Smooth muscle cell (in vitro differentiated cells): ENCODE measurements around the gene ZNF787. TPM values are rescaled to one million over a fixed set of nuclear protein-coding genes. Genes with fewer than 3 reads are reported as not detected.

Experiments
- DNase-seq: peaks from one replicate; lab custom pipeline; 2025; ENCODE audit not compliant: unreplicated experiment; lab: John Stamatoyannopoulos, UW
- H2AFZ ChIP-seq: fragments of 200-600 bp; sonication (generic); 2 replicates; pipeline ENCODE4 v1.6.0; 2016; ENCODE audit warnings: antibody characterized with exemption, low read depth, mild to moderate bottlenecking
- H3F3A ChIP-seq: fragments of 200-600 bp; sonication (generic); 2 replicates; pipeline ENCODE4 v1.6.0; 2017; ENCODE audit warnings: antibody characterized with exemption, low read depth
- H3K27ac ChIP-seq: fragments of 200-600 bp; sonication (generic); 2 replicates; pipeline ENCODE4 v1.5.1; 2016; ENCODE audit warnings: low read depth, mild to moderate bottlenecking
- H3K27me3 ChIP-seq: fragments of 200-600 bp; sonication (generic); 2 replicates; pipeline ENCODE4 v1.6.1; 2016; ENCODE audit warnings: low read depth, mild to moderate bottlenecking
- H3K36me3 ChIP-seq: fragments of 200-600 bp; sonication (generic); 2 replicates; pipeline ENCODE4 v1.5.1; 2016; ENCODE audit warnings: low read depth
- H3K4me1 ChIP-seq: fragments of 200-600 bp; sonication (generic); 2 replicates; pipeline ENCODE4 v1.5.1; 2016; ENCODE audit warnings: low read depth
- H3K4me2 ChIP-seq: fragments of 200-600 bp; sonication (generic); 2 replicates; pipeline ENCODE4 v1.6.0; 2016; ENCODE audit warnings: mild to moderate bottlenecking
- H3K4me3 ChIP-seq: fragments of 200-600 bp; sonication (generic); 2 replicates; pipeline ENCODE4 v1.5.1; 2016; ENCODE audit warnings: mild to moderate bottlenecking
- H3K79me2 ChIP-seq: fragments of 200-600 bp; sonication (generic); 2 replicates; pipeline ENCODE4 v1.6.0; 2016; ENCODE audit warnings: low read depth, mild to moderate bottlenecking
- H3K9ac ChIP-seq: fragments of 200-600 bp; sonication (generic); 2 replicates; pipeline ENCODE4 v1.6.0; 2016; ENCODE audit warnings: low read depth
- H3K9me3 ChIP-seq: fragments of 200-600 bp; sonication (generic); replicated peaks from 2 replicates; pipeline ENCODE4 v1.5.1; 2016; ENCODE audit warnings: low read depth
- H4K20me1 ChIP-seq: fragments of 200-600 bp; sonication (generic); 2 replicates; pipeline ENCODE4 v1.6.0; 2016; ENCODE audit warnings: low read depth
- WGBS: methylation state at CpG from one replicate; pipeline ENCODE4 v1.1.7; 2016; ENCODE audit warnings: low lambda C conversion rate; 5-methylcytosine and 5-hydroxymethylcytosine counted together
- polyA plus RNA-seq: library from polyadenylated mRNA; unstranded; fragments of >200 nt; fragmentation: Nextera tagmentation; extraction: Ambion mirVana; gene quantifications from 2 replicates; pipeline ENCODE4 v1.2.1, GENCODE V29; 2016
- total RNA-seq: library from RNA; depleted of rRNA; stranded (reverse); fragments of >200 nt; gene quantifications from 2 replicates; pipeline ENCODE4 v1.2.3, GENCODE V29; 2014
- TF ChIP-seq, protein P1 (sequence below): fragments of 200-600 bp; sonication (generic); IDR thresholded peaks from 2 replicates; pipeline ENCODE4 v1.5.1; 2017; ENCODE audit warnings: borderline replicate concordance, mild to moderate bottlenecking, antibody characterized with exemption; ENCODE audit not compliant: insufficient read depth, poor library complexity, severe bottlenecking

The ZNF787 gene
- total and polyA plus RNA-seq, 2 experiments from 2014 or later = 10.0 to 20.3 TPM

DNA sequence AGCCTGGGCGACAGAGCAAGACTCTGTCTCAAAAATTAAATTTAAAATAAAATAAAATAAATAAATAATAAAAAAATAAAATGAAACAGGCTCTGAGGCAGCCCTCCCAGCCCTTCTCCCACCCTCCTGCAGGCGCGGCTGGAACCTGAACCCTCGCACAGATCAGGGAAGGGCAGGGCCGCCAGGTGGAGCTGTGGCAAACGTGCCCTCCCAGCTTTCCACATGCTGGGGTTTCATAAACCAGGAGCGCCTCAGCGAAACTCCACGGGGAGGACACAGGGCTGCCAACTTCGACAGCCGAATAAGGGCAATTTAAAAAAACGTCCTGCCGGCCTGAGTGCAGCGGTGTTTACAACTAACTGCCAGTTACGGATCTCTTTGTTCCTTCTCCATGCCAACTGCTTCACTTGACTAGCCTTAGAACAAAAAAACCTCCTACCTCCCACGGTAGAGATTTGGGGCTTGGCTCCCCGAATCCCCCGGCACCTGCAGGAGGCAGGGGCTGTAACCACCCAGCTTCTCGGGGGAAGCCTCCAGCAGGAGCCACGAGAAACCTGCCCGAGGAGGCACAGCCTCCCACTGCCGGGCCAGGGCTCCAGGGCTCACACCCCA lies 15.9 kb downstream of the ZNF787 start:
- 64% methylated on average over 22 of the region's 22 CpGs for WGBS
- Histone ChIP-seq H4K20me1 (peaks cover 88% of the 10 kb centered on the region), H3K27ac (no peak overlapping the region), H3F3A (no peaks in the 10 kb centered on the region), H2AFZ (no peak overlapping the region), H3K79me2 (peaks cover 68% of the 10 kb centered on the region), H3K4me3 (no peak overlapping the region), H3K27me3 (no peaks in the 10 kb centered on the region), H3K9me3 (no peaks in the 10 kb centered on the region), H3K4me1 (peaks cover 8% of the 10 kb centered on the region), H3K36me3 (no peaks in the 10 kb centered on the region), H3K9ac (no peak overlapping the region), H3K4me2 (no peak overlapping the region)
- no peak for DNase-seq
- TF ChIP-seq, protein P1, sequence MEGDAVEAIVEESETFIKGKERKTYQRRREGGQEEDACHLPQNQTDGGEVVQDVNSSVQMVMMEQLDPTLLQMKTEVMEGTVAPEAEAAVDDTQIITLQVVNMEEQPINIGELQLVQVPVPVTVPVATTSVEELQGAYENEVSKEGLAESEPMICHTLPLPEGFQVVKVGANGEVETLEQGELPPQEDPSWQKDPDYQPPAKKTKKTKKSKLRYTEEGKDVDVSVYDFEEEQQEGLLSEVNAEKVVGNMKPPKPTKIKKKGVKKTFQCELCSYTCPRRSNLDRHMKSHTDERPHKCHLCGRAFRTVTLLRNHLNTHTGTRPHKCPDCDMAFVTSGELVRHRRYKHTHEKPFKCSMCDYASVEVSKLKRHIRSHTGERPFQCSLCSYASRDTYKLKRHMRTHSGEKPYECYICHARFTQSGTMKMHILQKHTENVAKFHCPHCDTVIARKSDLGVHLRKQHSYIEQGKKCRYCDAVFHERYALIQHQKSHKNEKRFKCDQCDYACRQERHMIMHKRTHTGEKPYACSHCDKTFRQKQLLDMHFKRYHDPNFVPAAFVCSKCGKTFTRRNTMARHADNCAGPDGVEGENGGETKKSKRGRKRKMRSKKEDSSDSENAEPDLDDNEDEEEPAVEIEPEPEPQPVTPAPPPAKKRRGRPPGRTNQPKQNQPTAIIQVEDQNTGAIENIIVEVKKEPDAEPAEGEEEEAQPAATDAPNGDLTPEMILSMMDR = peak; percentile 46

DNA sequence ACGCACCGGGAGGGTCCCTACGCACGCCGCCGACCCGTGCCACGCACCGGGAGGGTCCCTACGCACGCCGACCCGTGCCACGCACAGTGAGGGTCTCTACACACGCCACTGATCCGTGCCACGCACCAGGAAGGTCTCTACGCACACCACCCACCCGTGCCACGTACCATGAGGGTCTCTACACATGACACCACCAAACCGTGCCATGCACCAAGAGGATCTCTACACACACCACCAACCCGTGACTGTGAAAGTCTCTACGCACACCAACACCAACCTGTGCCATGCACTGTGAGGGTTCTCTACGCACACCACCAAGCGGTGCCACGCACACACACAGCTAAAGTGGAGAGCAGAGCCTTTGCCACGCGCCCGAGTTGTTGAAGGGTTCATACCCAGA lies 16.7 kb downstream of the ZNF787 start:
- WGBS = 99% methylated on average over 29 of the region's 29 CpGs
- Histone ChIP-seq H4K20me1 (peaks cover 87% of the 10 kb centered on the region), H2AFZ (no peak overlapping the region), H3K9ac (no peak overlapping the region), H3K9me3 (no peaks in the 10 kb centered on the region), H3K27ac (no peak overlapping the region), H3K4me3 (no peak overlapping the region), H3K4me1 (peaks cover 8% of the 10 kb centered on the region), H3K27me3 (no peaks in the 10 kb centered on the region), H3K36me3 (no peaks in the 10 kb centered on the region), H3K4me2 (no peak overlapping the region), H3K79me2 (peaks cover 61% of the 10 kb centered on the region), H3F3A (no peaks in the 10 kb centered on the region)
- DNase-seq = no peak
- TF ChIP-seq, protein P1 = no peak

- Histone ChIP-seq H2AFZ (no peak overlapping the region), H3K27ac (no peak overlapping the region), H3F3A (no peaks in the 10 kb centered on the region), H4K20me1 (peaks cover 82% of the 10 kb centered on the region), H3K79me2 (peaks cover 54% of the 10 kb centered on the region), H3K9ac (no peak overlapping the region), H3K27me3 (no peaks in the 10 kb centered on the region), H3K4me1 (no peaks in the 10 kb centered on the region), H3K4me3 (no peak overlapping the region), H3K9me3 (no peaks in the 10 kb centered on the region), H3K4me2 (no peak overlapping the region), H3K36me3 (no peaks in the 10 kb centered on the region)
- no peak for DNase-seq
- 98% methylated on average over 20 of the region's 20 CpGs for WGBS
- TF ChIP-seq, protein P1 = no peak
These were observed 18.0 kb downstream of the ZNF787 start for GRCh38 chr19:56103027-56103614.
